Stimulated activated CD4-positive, alpha-beta T cell treated with anti-CD3 and anti-CD28 coated beads, Interleukin-1b, Interleukin-23, amount 100 ng/mL, for 1 hour (primary cell): Measurements from ENCODE around the gene DAPK3.

Experiments
- DNase-seq, 2 donors: peaks; one replicate each; pipeline ENCODE4 v3.0.0-alpha.2; 2020; ENCODE audit warnings: low read depth in 2 of 2

The DAPK3 gene

GRCh38 chr19:3914199-3914598 lies 56.7 kb downstream of the DAPK3 start:
- no peak for DNase-seq

GRCh38 chr19:3910105-3910504 lies 60.8 kb downstream of the DAPK3 start:
- no peak for DNase-seq
